HG03139 (cell line): ENCODE data around the gene ATP1B2.
"Not testable (repeated sequence)": the region's sequence is repeated elsewhere in the genome, so short reads cannot be mapped to it uniquely, and the experiment has no call there.

Experiments
- ATAC-seq: cut with Tn5 transposase; IDR thresholded peaks from one replicate; pipeline ENCODE4 v1.9.1; 2021; ENCODE audit not compliant: unreplicated experiment

The ATP1B2 gene

GRCh38 chr17:7634384-7634783 lies 16.3 kb upstream of the ATP1B2 start:
- no peak for ATAC-seq

- no peak for ATAC-seq
Measured at GRCh38 chr17:7636163-7636562, 14.6 kb upstream of the ATP1B2 start.

- ATAC-seq: no peak
Measured at GRCh38 chr17:7640783-7641182, 9.9 kb upstream of the ATP1B2 start.

GRCh38 chr17:7641635-7642034 lies 9.1 kb upstream of the ATP1B2 start:
- ATAC-seq: not testable (repeated sequence)

GRCh38 chr17:7644775-7645174 lies 6.0 kb upstream of the ATP1B2 start:
- no peak for ATAC-seq

- no peak for ATAC-seq
Measured at GRCh38 chr17:7646457-7646856, 4.3 kb upstream of the ATP1B2 start.

GRCh38 chr17:7647018-7647417 lies 3.7 kb upstream of the ATP1B2 start:
- no peak for ATAC-seq

GRCh38 chr17:7651097-7651664 lies 455 bp downstream of the ATP1B2 start:
- ATAC-seq: no peak

GRCh38 chr17:7651665-7652387 lies 1.1 kb downstream of the ATP1B2 start:
- no peak for ATAC-seq

- no peak for ATAC-seq
Measured at GRCh38 chr17:7652388-7653356, 1.9 kb downstream of the ATP1B2 start.

GRCh38 chr17:7654832-7655540 lies 4.3 kb downstream of the ATP1B2 start:
- no peak for ATAC-seq

GRCh38 chr17:7655541-7655840 lies 4.8 kb downstream of the ATP1B2 start:
- ATAC-seq: no peak

GRCh38 chr17:7656958-7657609 lies 6.4 kb downstream of the ATP1B2 start:
- ATAC-seq: no peak

GRCh38 chr17:7667656-7668406 lies 17.1 kb downstream of the ATP1B2 start:
- no peak for ATAC-seq

- no peak for ATAC-seq
Measured at GRCh38 chr17:7668482-7668881, 17.8 kb downstream of the ATP1B2 start.

- no peak for ATAC-seq
Measured at GRCh38 chr17:7673239-7673638, 22.5 kb downstream of the ATP1B2 start.

- ATAC-seq: no peak
Measured at GRCh38 chr17:7674934-7675333, 24.2 kb downstream of the ATP1B2 start.

- no peak for ATAC-seq
Measured at GRCh38 chr17:7676533-7676932, 25.8 kb downstream of the ATP1B2 start.

- ATAC-seq: no peak
Measured at GRCh38 chr17:7677388-7678067, 26.8 kb downstream of the ATP1B2 start.
